Measurements from ENCODE around the gene FAM47E. TPM values are rescaled to one million over a fixed set of nuclear protein-coding genes. Genes with fewer than 3 reads are reported as not detected.

The FAM47E gene
- total RNA-seq, 1 experiment from 2014 or later, result 1.0 TPM

DNA sequence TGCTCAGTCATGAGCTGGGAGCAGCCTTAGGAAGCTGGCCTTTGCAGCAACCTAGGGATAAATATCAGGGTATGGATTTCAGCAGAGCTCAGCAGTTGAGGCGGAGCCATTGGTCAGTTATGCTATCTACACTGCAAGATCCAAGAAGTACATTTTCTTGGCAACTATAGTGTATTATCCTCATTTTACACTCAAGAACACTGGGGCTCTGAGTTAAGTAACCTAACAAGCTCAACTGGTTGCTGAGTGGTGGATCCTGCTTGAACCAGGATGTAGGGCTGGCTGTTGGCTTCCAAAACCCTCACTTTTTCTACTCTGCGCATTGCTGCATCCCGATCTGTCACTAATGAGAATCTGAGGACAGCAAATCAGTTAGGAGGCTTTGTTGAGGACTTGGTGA, 36.4 kb upstream of the FAM47E start:
- H3K27me3 Mint-ChIP-seq (ENCODE audit: insufficient read depth, unreplicated experiment), result no peaks in the 10 kb centered on the region
- CTCF ChIA-PET, result interaction anchor here (0.5 to 2.4 kb wide), 6 partner anchors 14 to 220 kb away, joined by 3 to 7 read pairs (median 3); partner anchors contain the start of gene SHROOM3
- H3K9me3 Mint-ChIP-seq (ENCODE audit: unreplicated experiment), result no peaks in the 10 kb centered on the region
- H3K4me1 Mint-ChIP-seq (ENCODE audit: insufficient read depth, unreplicated experiment), result peaks cover 57% of the 10 kb centered on the region
- no peak for TF ChIP-seq CTCF (IDR thresholded peaks at IDR 0.05; ENCODE audit: unreplicated experiment)
- peak overlapping the region; percentile 74 for H3K4me3 Mint-ChIP-seq (ENCODE audit: unreplicated experiment)
- no TSS peak for BruUV-seq (replicated peaks)
- no peak for DNase-seq (ENCODE audit: unreplicated experiment)
- peak overlapping the region; percentile 78 for H3K27ac Mint-ChIP-seq (ENCODE audit: low read depth, unreplicated experiment)
- no peaks in the 10 kb centered on the region for H3K36me3 Mint-ChIP-seq (ENCODE audit: insufficient read depth, unreplicated experiment)
- POLR2A ChIA-PET, result interaction anchor here (0.7 to 10.1 kb wide), 16 partner anchors 10 to 168 kb away, joined by 3 to 90 read pairs (median 4); partner anchors contain the start of genes NUP54 and STBD1
- intact Hi-C loops (cut with micrococcal nuclease), result no loop called here

GRCh38 chr4:76216524-76216923, 35.0 kb upstream of the FAM47E start:
- Mint-ChIP-seq H3K4me1 (ENCODE audit: insufficient read depth, unreplicated experiment) (peaks cover 48% of the 10 kb centered on the region), H3K4me3 (ENCODE audit: unreplicated experiment) (no peak overlapping the region), H3K27me3 (ENCODE audit: insufficient read depth, unreplicated experiment) (no peaks in the 10 kb centered on the region), H3K27ac (ENCODE audit: low read depth, unreplicated experiment) (peak overlapping the region; percentile 85), H3K9me3 (ENCODE audit: unreplicated experiment) (no peaks in the 10 kb centered on the region), H3K36me3 (ENCODE audit: insufficient read depth, unreplicated experiment) (no peaks in the 10 kb centered on the region)
- BruUV-seq (replicated peaks), result no TSS peak
- TF ChIP-seq CTCF (IDR thresholded peaks at IDR 0.05; ENCODE audit: unreplicated experiment), result no peak
- ChIA-PET CTCF (interaction anchor here (0.7 to 1.2 kb wide), 3 partner anchors 37 to 171 kb away, joined by 4 to 5 read pairs (median 5); partner anchors contain the start of gene STBD1), POLR2A (interaction anchor here (0.8 to 10.1 kb wide), 7 partner anchors 10 to 133 kb away, joined by 3 to 90 read pairs (median 3); partner anchors contain the start of genes NUP54 and STBD1)
- DNase-seq (ENCODE audit: unreplicated experiment), result no peak
- intact Hi-C loops (cut with micrococcal nuclease), result no loop called here

DNA sequence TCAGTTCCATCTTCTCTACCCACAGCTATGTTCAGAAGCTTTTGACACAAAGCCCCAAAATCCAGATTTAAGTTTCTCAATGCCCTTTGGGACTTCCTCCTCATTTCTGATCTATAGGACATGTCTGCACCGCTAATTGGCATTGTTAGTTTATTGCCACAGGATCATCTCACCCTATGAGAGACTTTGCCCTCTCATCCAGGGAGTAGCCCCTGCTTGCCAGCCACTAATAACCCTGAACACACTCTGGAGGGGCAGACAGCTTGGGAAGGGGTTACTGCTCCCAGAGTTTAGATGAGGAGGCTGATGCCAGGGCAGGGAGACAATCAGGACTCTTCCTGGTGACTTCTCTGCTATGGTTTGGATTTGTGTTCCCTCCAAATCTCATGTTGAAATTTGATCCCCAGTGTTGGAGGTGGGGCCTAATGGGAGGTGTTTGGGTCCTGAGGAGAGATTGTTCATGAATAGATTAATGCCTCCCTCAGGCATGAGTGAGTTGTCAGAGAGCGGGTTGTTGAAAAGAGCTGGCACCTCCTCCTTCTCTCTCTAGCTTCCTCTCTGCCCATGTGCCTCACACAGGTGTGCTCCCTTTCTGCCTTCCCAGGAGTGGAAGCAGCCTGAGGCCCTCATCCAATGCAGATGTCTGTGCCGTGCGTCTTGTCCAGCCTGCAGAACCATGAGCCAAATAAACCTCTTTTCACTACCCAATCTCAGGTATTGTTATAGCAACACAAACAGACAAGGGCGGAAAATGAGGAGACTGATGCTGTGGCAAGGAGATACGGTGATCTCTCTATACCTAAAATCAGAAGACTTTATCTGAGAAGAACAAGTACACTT, 34.3 kb upstream of the FAM47E start:
- intact Hi-C loops (cut with micrococcal nuclease), result no loop called here
- Mint-ChIP-seq H3K4me3 (ENCODE audit: unreplicated experiment) (no peak overlapping the region), H3K27me3 (ENCODE audit: insufficient read depth, unreplicated experiment) (no peaks in the 10 kb centered on the region), H3K27ac (ENCODE audit: low read depth, unreplicated experiment) (no peak overlapping the region), H3K4me1 (ENCODE audit: insufficient read depth, unreplicated experiment) (peaks cover 41% of the 10 kb centered on the region), H3K36me3 (ENCODE audit: insufficient read depth, unreplicated experiment) (no peaks in the 10 kb centered on the region), H3K9me3 (ENCODE audit: unreplicated experiment) (no peaks in the 10 kb centered on the region)
- DNase-seq (ENCODE audit: unreplicated experiment), result peak; percentile 58
- no TSS peak for BruUV-seq (replicated peaks)
- no peak for TF ChIP-seq CTCF (IDR thresholded peaks at IDR 0.05; ENCODE audit: unreplicated experiment)
- POLR2A ChIA-PET, result interaction anchor here (0.8 to 1.8 kb wide), 6 partner anchors 9 to 219 kb away, joined by 3 to 11 read pairs (median 4); partner anchors contain the start of gene STBD1
- CTCF ChIA-PET, result interaction anchor here (0.7 to 1.2 kb wide), 4 partner anchors 9 to 170 kb away, joined by 3 to 5 read pairs (median 4); partner anchors contain the start of gene STBD1

Measured in MCF 10A (cell line).